SK-N-SH (cell line): ENCODE results near the gene FNDC3B.

ENCODE experiments used
- CHD2 ChIP-seq: fragments of 150-350 bp; IDR thresholded peaks from 2 replicates; pipeline ENCODE4 v1.6.1; 2018; ENCODE audit warnings: low read length; ENCODE audit not compliant: partially characterized antibody
- EZH2phosphoT487 ChIP-seq: fragments of 200-600 bp; sonication (generic); IDR thresholded peaks from 2 replicates; pipeline ENCODE4 v1.6.1; 2017; ENCODE audit warnings: low read depth, mixed run types, mild to moderate bottlenecking, antibody characterized with exemption, moderate library complexity, borderline replicate concordance
- FOXM1 ChIP-seq: IDR thresholded peaks from 2 replicates; pipeline ENCODE4 v1.4.0; 2012; ENCODE audit warnings: low read depth, mild to moderate bottlenecking
- GATA2 ChIP-seq: sonication (generic); formaldehyde crosslinking; IDR thresholded peaks from 2 replicates; pipeline ENCODE4 v1.5.0; 2020; ENCODE audit warnings: mild to moderate bottlenecking, missing genetic modification reagents
- NFIC ChIP-seq: IDR thresholded peaks from 2 replicates; pipeline ENCODE4 v1.4.0; 2012; ENCODE audit warnings: borderline replicate concordance
- NRF1 ChIP-seq: IDR thresholded peaks from 2 replicates; pipeline ENCODE4 v1.6.1; 2012; ENCODE audit warnings: low read depth, mild to moderate bottlenecking, low read length
- RAD21 ChIP-seq: IDR thresholded peaks from 2 replicates; pipeline ENCODE4 v1.6.1; 2012; ENCODE audit warnings: mild to moderate bottlenecking, low read length
- RXRA ChIP-seq: IDR thresholded peaks from 2 replicates; pipeline ENCODE4 v1.4.0; 2012; ENCODE audit warnings: low read depth, mild to moderate bottlenecking, borderline replicate concordance
- TAF1 ChIP-seq: IDR thresholded peaks from 2 replicates; pipeline ENCODE4 v1.6.1; 2012; ENCODE audit warnings: low read depth, mild to moderate bottlenecking, low read length, moderate library complexity, borderline replicate concordance
- YY1 ChIP-seq: IDR thresholded peaks from 2 replicates; pipeline ENCODE4 v1.4.0; 2012; ENCODE audit warnings: low read depth, mild to moderate bottlenecking
- TF ChIP-seq, protein P1 (sequence below): fragments of 200-600 bp; sonication (generic); IDR thresholded peaks from 2 replicates; pipeline ENCODE4 v1.6.1; 2017; ENCODE audit warnings: antibody characterized with exemption, mild to moderate bottlenecking, moderate library complexity
- TF ChIP-seq, protein P2 (sequence below): IDR thresholded peaks from 2 replicates; pipeline ENCODE4; 2012
- TF ChIP-seq, protein P3 (sequence below): IDR thresholded peaks from 2 replicates; pipeline ENCODE4 v1.4.0; 2012; ENCODE audit warnings: low read depth

GRCh38 chr3:172115787-172116186, 76.4 kb downstream of the FNDC3B start:
- TF ChIP-seq, protein P1, sequence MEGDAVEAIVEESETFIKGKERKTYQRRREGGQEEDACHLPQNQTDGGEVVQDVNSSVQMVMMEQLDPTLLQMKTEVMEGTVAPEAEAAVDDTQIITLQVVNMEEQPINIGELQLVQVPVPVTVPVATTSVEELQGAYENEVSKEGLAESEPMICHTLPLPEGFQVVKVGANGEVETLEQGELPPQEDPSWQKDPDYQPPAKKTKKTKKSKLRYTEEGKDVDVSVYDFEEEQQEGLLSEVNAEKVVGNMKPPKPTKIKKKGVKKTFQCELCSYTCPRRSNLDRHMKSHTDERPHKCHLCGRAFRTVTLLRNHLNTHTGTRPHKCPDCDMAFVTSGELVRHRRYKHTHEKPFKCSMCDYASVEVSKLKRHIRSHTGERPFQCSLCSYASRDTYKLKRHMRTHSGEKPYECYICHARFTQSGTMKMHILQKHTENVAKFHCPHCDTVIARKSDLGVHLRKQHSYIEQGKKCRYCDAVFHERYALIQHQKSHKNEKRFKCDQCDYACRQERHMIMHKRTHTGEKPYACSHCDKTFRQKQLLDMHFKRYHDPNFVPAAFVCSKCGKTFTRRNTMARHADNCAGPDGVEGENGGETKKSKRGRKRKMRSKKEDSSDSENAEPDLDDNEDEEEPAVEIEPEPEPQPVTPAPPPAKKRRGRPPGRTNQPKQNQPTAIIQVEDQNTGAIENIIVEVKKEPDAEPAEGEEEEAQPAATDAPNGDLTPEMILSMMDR: no peak
- TF ChIP-seq CHD2: no peak
- no peak for TF ChIP-seq RAD21
- TF ChIP-seq, protein P2, sequence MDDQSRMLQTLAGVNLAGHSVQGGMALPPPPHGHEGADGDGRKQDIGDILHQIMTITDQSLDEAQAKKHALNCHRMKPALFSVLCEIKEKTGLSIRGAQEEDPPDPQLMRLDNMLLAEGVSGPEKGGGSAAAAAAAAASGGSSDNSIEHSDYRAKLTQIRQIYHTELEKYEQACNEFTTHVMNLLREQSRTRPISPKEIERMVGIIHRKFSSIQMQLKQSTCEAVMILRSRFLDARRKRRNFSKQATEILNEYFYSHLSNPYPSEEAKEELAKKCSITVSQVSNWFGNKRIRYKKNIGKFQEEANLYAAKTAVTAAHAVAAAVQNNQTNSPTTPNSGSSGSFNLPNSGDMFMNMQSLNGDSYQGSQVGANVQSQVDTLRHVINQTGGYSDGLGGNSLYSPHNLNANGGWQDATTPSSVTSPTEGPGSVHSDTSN: no peak
- TF ChIP-seq EZH2phosphoT487: no peak
- TF ChIP-seq RXRA: no peak
- TF ChIP-seq TAF1: no peak
- TF ChIP-seq NRF1: no peak
- TF ChIP-seq NFIC: no peak
- TF ChIP-seq GATA2 (CRISPR knock-in tag): no peak
- no peak for TF ChIP-seq YY1
- no peak for TF ChIP-seq FOXM1
- TF ChIP-seq, protein P3, sequence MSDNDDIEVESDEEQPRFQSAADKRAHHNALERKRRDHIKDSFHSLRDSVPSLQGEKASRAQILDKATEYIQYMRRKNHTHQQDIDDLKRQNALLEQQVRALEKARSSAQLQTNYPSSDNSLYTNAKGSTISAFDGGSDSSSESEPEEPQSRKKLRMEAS: no peak
